ENCODE data around the gene MTHFD2L.

MTHFD2L gene

DNA sequence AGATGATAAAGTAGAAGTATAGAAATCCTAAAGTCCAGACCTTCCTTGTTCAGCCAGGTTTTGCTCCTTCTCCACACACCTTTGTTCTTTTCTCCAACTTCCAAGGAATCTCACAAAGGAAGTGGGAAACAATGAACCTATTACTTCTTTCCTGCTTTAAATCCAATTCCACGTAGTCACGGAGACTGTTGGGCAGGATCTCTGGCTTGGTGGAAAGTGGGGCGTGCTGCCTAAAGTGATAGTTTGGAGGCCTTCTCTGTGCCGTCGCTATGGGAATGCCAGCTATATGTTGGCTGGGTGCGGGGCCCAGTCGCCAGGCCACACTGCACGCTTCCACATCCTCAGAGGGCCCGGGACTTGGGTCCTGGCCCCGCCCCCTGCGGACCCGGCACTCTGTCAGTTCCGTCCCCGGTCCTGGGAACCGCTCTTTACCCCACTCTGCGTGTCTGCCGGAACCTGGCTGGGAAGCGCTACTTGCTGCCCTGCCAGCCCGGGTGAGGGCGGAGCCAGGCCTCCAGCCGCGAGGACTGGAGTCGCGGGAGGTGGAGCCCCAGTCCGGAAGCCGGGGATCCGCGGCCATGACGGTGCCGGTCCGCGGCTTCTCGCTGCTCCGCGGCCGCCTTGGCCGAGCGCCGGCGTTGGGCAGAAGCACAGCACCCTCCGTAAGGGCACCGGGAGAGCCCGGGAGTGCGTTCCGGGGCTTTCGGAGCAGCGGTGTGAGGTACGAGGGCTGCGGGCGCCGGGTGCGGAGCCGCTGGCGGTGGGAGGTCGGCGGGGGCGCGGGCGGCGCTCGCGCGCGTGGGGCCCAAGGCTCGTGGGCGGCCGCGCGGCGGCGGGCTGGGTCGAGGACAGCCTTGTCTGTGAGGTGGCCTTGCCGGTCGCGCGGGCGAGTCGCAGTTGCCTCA is at the start of gene MTHFD2L:
TSS of gene MTHFD2L (plus strand) at position 558 of the 905 bp plus-strand sequence. CDS start at position 579, 21 bp downstream.
- Histone ChIP-seq H3K36me3 (ENCODE audit: insufficient read depth, low read length) (no peaks in the 10 kb centered on the region), H3K4me3 (ENCODE audit: low read depth in 1 of 2, low read length in 2 of 2) (peak within 1 kb of the TSS; percentile 56 to 79), H3K9ac (ENCODE audit: low read length) (peak within 1 kb of the TSS; percentile 81), H3K27ac (ENCODE audit: low read depth, low read length) (peak within 1 kb of the TSS; percentile 82), H3K27me3 (ENCODE audit: control insufficient read depth in 1 of 2, insufficient read depth in 2 of 2, low read length in 2 of 2) (no peaks in the 10 kb centered on the region), H3K4me1 (ENCODE audit: insufficient read depth, low read length) (peaks cover 25% of the 10 kb centered on the region), H3K9me3 (ENCODE audit: low read length) (no peaks in the 10 kb centered on the region)

DNA sequence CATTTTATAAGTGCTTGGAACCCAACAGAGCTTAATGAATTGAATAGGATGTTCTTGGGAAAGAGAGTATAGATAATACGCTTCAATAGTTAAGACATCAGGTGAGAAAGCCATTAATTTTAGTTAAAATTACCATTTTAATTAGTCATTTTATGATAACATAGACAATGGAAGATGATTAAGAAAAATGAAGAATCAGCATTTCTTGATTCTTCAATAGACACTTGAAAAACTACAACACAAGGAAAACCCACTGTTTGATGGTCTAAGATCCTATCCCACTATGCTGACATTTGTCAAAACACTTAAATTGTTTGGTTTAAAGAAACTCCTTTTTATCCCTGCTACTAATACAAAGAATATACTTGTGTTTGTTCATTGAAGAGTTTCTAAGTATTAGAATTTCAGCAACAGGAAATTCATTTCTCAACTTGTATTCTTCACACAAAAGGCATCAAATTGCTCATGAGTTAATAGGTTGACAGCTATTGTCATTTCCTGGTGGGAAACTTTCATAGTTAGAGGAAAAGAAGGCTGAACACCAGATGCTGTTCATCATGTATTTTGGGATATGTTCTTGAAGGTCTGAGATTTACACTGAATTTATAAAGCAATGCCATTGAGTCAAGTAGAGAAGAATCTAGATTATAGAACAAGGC is 49.3 kb upstream of the MTHFD2L start:
- Histone ChIP-seq H3K9me3 (ENCODE audit: low read length) (no peaks in the 10 kb centered on the region), H3K27ac (ENCODE audit: low read depth, low read length) (no peak overlapping the region), H3K4me3 (ENCODE audit: low read depth in 1 of 2, low read length in 2 of 2) (no peak overlapping the region)

DNA sequence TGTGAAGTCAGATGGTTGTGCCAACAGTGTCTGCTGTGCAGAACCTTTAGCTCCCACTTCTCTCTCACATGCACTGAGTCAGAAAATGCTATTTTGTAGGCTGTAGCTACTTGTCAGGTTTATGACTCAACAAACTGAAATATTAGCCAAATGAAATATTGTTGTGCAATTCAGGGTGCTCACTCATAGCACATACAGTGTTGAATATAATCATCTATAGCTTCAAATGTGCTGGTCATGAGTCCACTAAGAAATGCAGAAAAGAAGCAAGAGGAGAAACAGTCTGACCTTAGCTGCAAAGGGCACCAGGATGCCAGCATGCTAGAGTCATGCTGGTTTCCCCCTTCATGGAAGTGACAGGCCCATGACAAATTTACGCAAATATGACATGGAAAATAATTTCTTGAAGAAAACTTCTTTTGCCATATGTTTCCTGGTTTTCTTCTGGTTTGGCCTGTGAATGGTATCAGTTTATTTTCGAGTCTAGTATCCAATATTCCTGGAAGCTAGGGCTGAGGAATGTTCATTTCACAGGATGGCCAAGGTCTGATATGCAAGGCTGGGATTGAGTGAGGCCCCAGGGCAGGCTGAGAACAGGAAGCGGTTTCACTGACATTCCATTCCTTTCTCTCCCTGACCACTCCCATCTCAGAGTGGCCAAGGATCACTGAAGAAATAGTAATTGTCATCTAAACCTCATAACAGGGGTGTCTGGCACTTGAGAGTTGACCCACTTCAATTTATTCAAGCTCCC is 48.6 kb upstream of the MTHFD2L start:
- H3K27me3 ChIP-seq (ENCODE audit: control insufficient read depth in 1 of 2, insufficient read depth in 2 of 2, low read length in 2 of 2), result no peaks in the 10 kb centered on the region
- no peak overlapping the region for H3K9ac ChIP-seq (ENCODE audit: low read length)
- no peak overlapping the region for H3K27ac ChIP-seq (ENCODE audit: low read depth, low read length)
- no peaks in the 10 kb centered on the region for H3K36me3 ChIP-seq (ENCODE audit: insufficient read depth, low read length)
- H3K9me3 ChIP-seq (ENCODE audit: low read length), result no peaks in the 10 kb centered on the region
- no peaks in the 10 kb centered on the region for H3K4me1 ChIP-seq (ENCODE audit: insufficient read depth, low read length)
- H3K4me3 ChIP-seq (ENCODE audit: low read depth in 1 of 2, low read length in 2 of 2), result no peak overlapping the region

More for the DNA sequence above, 49.3 kb upstream of the MTHFD2L start:
- Histone ChIP-seq H3K36me3 (ENCODE audit: insufficient read depth, low read length) (no peaks in the 10 kb centered on the region), H3K27me3 (ENCODE audit: control insufficient read depth in 1 of 2, insufficient read depth in 2 of 2, low read length in 2 of 2) (no peaks in the 10 kb centered on the region), H3K9ac (ENCODE audit: low read length) (no peak overlapping the region), H3K4me1 (ENCODE audit: insufficient read depth, low read length) (no peaks in the 10 kb centered on the region)

DNA sequence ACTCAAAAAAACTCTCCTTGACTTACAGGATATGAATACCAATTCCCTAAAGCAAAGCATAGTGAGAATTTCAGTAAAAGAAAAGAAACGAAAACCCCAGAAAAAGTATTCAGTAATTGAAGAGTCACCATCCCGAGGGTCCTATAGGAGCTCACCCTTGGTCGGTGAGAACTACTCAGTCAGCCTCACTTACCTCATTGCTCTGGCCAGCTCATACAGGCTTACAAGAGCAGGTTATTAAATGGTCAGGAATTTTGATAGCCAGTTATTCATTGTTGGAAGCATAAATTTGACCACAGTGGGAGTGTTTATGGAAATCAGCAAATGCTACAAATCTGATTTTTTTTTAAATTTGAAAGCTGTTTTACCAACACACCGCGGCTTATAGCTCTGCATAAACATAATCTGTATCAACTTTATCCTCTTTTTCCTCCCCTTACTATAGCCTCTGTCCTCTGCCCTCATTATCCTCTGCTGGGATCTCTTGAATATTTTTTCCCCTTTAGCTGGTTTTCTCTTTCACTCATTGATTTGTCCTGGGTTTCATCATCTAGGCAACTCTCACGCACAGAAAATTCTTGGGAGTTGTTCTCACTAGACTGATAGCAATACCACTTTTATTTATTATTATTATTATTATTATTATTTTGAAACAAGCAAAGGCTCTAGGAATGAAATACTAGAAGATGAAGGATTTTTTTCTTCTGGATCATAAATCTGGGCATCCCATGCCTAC is 47.9 kb upstream of the MTHFD2L start:
- H3K36me3 ChIP-seq (ENCODE audit: insufficient read depth, low read length), result no peaks in the 10 kb centered on the region
- no peak overlapping the region for H3K9ac ChIP-seq (ENCODE audit: low read length)
- no peaks in the 10 kb centered on the region for H3K27me3 ChIP-seq (ENCODE audit: control insufficient read depth in 1 of 2, insufficient read depth in 2 of 2, low read length in 2 of 2)
- no peak overlapping the region for H3K27ac ChIP-seq (ENCODE audit: low read depth, low read length)
- no peaks in the 10 kb centered on the region for H3K4me1 ChIP-seq (ENCODE audit: insufficient read depth, low read length)
- H3K9me3 ChIP-seq (ENCODE audit: low read length), result no peaks in the 10 kb centered on the region
- H3K4me3 ChIP-seq (ENCODE audit: low read depth in 1 of 2, low read length in 2 of 2), result no peak overlapping the region

DNA sequence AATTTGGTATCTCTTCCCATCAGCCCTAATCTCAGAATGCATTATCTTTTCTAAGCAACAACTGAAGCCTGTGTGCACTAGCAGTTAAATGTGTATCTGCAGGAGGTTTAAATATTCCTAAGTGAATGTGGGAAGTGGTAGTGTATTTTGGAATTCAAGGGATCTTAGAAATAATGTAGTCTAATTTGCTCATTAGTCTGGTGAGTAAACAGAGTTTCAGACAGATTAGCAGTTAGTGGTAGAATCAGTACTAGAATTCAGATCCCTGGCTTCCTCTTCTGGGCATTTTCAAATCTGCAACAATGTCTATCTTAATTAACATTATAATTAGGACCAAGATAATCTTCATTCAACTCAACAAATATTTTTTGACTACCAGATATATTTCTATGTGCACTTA is 47.2 kb upstream of the MTHFD2L start:
- Histone ChIP-seq H3K36me3 (ENCODE audit: insufficient read depth, low read length) (no peaks in the 10 kb centered on the region), H3K27me3 (ENCODE audit: control insufficient read depth in 1 of 2, insufficient read depth in 2 of 2, low read length in 2 of 2) (no peaks in the 10 kb centered on the region), H3K4me3 (ENCODE audit: low read depth in 1 of 2, low read length in 2 of 2) (no peak overlapping the region), H3K9me3 (ENCODE audit: low read length) (no peaks in the 10 kb centered on the region), H3K4me1 (ENCODE audit: insufficient read depth, low read length) (no peaks in the 10 kb centered on the region), H3K9ac (ENCODE audit: low read length) (no peak overlapping the region), H3K27ac (ENCODE audit: low read depth, low read length) (no peak overlapping the region)

DNA sequence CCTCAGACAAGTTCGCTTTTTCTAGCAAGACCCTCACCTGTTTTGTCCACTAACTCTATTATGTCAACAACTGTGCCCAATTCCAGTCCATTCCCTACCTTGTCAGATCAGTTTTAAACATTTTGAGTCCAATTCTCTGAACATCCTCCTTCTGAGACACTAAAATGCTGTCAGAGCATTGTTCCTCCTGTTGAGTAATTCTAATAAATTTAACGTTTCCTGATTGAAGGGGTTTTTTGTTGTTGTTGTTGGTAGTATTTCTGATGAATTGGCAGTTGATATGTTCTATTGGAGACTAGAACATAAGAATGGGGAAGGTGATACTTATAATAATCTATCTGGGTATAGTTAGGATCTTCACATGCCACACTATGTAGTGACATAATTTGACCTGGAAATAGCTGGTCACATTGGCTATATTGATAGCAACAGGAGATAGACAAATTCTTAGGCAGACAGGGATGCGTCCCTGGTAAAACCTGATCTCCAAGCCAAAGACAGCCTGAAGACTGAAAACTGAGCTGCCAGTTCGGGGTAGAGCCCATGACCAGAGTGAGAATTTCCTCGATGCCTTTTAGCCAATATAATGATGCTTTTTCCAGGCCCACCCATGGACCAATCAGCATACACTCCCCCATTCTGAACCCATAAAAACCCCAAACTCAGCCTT is 46.5 kb upstream of the MTHFD2L start:
- H3K4me3 ChIP-seq (ENCODE audit: low read depth in 1 of 2, low read length in 2 of 2), result no peak overlapping the region
- H3K9me3 ChIP-seq (ENCODE audit: low read length), result no peaks in the 10 kb centered on the region
- H3K4me1 ChIP-seq (ENCODE audit: insufficient read depth, low read length), result peaks cover 7% of the 10 kb centered on the region
- H3K9ac ChIP-seq (ENCODE audit: low read length), result no peak overlapping the region
- H3K27me3 ChIP-seq (ENCODE audit: control insufficient read depth in 1 of 2, insufficient read depth in 2 of 2, low read length in 2 of 2), result no peaks in the 10 kb centered on the region
- no peak overlapping the region for H3K27ac ChIP-seq (ENCODE audit: low read depth, low read length)
- no peaks in the 10 kb centered on the region for H3K36me3 ChIP-seq (ENCODE audit: insufficient read depth, low read length)

DNA sequence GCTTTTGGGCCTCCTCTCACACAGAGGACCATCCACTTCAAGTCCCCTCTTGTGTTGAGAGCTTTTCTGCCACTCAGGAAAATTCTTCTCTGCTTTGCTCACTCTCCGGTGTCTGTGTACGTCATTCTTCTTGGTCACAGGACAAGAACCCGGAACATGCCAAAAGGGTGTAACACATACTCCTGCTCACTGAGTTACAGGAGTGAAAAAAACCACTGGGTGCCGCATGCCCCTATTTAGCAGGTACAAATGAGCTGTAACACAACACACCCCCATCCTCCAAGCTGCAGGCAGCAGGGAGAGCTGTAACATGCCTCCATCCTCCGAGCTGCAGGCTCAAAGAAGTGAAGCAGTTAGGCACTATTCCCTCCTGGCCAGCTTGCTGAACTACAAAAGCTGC is 45.9 kb upstream of the MTHFD2L start:
- H3K4me3 ChIP-seq (ENCODE audit: low read depth in 1 of 2, low read length in 2 of 2), result no peak overlapping the region
- no peaks in the 10 kb centered on the region for H3K36me3 ChIP-seq (ENCODE audit: insufficient read depth, low read length)
- H3K27me3 ChIP-seq (ENCODE audit: control insufficient read depth in 1 of 2, insufficient read depth in 2 of 2, low read length in 2 of 2), result no peaks in the 10 kb centered on the region
- no peaks in the 10 kb centered on the region for H3K9me3 ChIP-seq (ENCODE audit: low read length)
- peaks cover 12% of the 10 kb centered on the region for H3K4me1 ChIP-seq (ENCODE audit: insufficient read depth, low read length)
- H3K9ac ChIP-seq (ENCODE audit: low read length), result no peak overlapping the region
- no peak overlapping the region for H3K27ac ChIP-seq (ENCODE audit: low read depth, low read length)

DNA sequence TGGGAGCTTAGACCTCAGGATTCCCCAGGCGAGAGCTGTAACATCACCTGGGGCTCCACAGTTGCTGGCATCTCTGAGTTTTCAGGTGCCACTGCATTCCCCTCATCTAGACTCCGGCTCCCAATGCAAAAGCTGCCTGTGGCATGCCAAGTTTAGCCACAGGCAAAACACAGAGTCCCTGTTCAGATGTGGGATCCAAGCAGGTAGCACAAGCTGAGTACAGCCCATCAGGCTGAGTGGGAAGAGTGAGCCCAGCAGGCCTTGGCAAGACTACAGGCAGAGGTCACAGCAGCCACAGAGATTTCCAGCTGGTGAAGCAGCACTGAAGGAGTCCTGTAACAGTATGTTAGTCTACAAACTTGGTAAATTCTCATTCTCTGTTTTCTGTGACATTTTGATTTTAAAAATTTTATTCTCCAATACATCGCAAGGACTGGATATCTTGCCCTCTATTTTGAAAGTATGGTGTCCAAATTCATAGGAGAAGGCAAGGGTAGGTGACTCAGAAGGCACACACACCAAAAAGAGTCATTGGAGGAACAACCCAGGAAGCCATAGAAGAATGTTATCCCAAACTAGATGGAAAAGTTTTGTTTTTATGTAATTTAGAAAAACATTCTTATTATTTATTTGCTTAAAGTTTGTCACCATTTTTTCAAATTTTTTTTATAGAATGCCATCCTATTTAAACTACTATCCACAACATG is 45.4 kb upstream of the MTHFD2L start:
- Histone ChIP-seq H3K27ac (ENCODE audit: low read depth, low read length) (no peak overlapping the region), H3K4me1 (ENCODE audit: insufficient read depth, low read length) (peaks cover 16% of the 10 kb centered on the region), H3K9me3 (ENCODE audit: low read length) (no peaks in the 10 kb centered on the region), H3K4me3 (ENCODE audit: low read depth in 1 of 2, low read length in 2 of 2) (no peak overlapping the region), H3K27me3 (ENCODE audit: control insufficient read depth in 1 of 2, insufficient read depth in 2 of 2, low read length in 2 of 2) (no peaks in the 10 kb centered on the region), H3K36me3 (ENCODE audit: insufficient read depth, low read length) (no peaks in the 10 kb centered on the region), H3K9ac (ENCODE audit: low read length) (no peak overlapping the region)

DNA sequence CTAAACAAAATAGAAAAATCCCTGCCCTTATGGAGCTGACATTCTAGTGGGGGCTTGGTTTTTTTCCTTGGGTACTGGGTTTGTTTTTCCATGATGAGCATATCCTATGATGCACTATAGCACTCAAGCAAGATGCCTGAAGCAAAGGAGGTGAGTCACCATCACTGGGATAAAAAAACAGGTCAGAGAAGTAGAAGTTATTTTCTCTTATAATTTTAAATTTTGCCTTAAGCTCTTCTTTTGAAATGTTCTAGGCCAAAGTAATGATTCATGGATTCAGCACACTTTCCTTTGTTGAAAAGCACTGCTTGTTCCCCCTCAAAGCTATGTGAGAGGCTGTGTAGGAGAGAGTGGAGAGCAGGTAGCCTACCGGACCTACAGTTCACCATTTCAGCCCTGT is 43.7 kb upstream of the MTHFD2L start:
- Histone ChIP-seq H3K4me1 (ENCODE audit: insufficient read depth, low read length) (peaks cover 19% of the 10 kb centered on the region), H3K9ac (ENCODE audit: low read length) (no peak overlapping the region), H3K27ac (ENCODE audit: low read depth, low read length) (no peak overlapping the region), H3K9me3 (ENCODE audit: low read length) (no peaks in the 10 kb centered on the region), H3K4me3 (ENCODE audit: low read depth in 1 of 2, low read length in 2 of 2) (no peak overlapping the region), H3K36me3 (ENCODE audit: insufficient read depth, low read length) (no peaks in the 10 kb centered on the region), H3K27me3 (ENCODE audit: control insufficient read depth in 1 of 2, insufficient read depth in 2 of 2, low read length in 2 of 2) (no peaks in the 10 kb centered on the region)

DNA sequence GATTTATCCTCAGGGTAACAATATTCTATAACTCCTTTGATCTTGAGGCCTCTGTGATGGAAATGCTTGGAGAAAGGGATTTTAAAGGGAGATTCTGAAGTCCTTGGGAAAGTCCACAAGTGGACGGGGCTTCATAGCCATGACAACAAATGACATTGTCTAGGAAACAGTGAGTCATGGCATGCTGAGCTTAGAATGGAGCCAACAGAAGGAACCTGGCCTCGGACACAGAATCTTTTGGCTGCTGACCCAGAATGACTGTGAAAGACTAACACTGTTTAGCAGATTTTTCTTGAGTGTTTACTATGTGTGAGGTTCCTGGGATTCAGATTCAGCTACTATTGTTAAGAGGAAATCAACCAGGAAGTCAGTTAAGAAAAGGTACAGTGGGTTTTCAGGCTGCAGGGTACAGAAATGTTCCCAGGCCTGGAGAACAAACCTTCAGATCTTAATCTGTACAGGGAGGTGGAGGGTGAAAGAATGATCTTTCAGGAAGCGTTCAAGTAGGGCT is 40.8 kb upstream of the MTHFD2L start:
- Histone ChIP-seq H3K27ac (ENCODE audit: low read depth, low read length) (no peak overlapping the region), H3K9me3 (ENCODE audit: low read length) (no peaks in the 10 kb centered on the region), H3K9ac (ENCODE audit: low read length) (no peak overlapping the region)

More for the DNA sequence above, 40.8 kb upstream of the MTHFD2L start:
- no peaks in the 10 kb centered on the region for H3K27me3 ChIP-seq (ENCODE audit: control insufficient read depth in 1 of 2, insufficient read depth in 2 of 2, low read length in 2 of 2)
- no peaks in the 10 kb centered on the region for H3K36me3 ChIP-seq (ENCODE audit: insufficient read depth, low read length)
- H3K4me3 ChIP-seq (ENCODE audit: low read depth in 1 of 2, low read length in 2 of 2), result no peak overlapping the region
- H3K4me1 ChIP-seq (ENCODE audit: insufficient read depth, low read length), result peaks cover 19% of the 10 kb centered on the region
